GM04503 (cell line): ENCODE data around the gene PCDH9.
"Not testable (repeated sequence)": the region's sequence is repeated elsewhere in the genome, so short reads cannot be mapped to it uniquely, and the experiment has no call there.

Source experiments
- DNase-seq: peaks from one replicate; pipeline ENCODE4 v3.0.0-alpha.2; 2012; ENCODE audit warnings: low read depth

The PCDH9 gene

DNA sequence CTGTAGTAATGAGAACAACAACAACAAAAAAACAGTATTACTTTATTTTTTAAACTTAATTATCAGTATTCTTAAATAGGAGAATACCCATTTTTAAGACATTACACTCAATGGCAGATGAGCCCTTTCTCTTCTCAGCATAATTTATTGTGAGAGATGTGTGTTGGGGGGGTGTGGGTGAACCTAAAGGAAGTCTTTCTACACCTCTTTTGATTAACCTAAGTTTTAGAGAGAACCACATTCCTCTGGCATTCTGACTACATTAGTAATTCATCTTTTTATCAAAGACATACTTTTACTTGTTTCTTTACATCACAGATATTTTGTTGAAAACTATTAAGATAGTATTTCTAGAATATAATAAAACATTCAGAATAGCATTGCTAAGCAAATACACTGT lies 890.9 kb downstream of the PCDH9 start:
- DNase-seq: no peak

DNA sequence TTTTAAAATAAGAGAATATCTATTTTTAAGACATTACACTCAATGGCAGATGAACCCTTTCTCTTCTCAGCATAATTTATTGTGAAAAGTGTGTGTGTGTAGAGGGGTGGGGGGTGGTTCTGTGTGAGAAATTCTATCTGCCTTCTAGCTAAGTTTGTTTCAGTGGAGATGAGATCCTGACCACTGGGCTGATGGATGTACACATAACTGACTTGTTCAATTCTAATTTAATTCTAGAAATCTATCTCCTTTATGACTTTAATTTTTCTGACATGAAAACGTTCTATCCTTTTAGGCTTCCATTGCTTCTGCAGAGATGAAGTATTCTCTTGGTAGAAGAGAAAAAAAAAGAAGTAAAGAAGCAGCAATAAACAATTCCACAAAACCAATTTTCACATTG lies 891.6 kb downstream of the PCDH9 start:
- DNase-seq: no peak

DNA sequence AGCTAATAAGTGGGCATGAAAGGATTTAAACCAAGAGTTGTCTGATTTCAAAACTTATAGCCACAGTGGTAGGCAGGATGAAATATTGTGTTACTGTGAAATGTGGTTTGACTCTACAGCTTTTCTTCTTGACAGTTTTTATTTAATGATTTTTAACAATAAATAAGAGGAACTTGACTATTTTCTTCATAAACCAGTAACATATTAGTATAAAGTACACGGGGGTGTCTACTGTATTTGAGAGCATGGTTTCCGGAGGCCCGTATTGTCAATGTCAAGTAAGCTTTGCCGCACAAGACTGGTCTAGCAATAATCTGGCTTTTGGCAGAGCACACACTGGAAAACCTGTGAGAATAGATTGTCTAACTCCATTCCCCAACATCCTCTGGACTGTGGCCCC lies 894.5 kb downstream of the PCDH9 start:
- no peak for DNase-seq

DNA sequence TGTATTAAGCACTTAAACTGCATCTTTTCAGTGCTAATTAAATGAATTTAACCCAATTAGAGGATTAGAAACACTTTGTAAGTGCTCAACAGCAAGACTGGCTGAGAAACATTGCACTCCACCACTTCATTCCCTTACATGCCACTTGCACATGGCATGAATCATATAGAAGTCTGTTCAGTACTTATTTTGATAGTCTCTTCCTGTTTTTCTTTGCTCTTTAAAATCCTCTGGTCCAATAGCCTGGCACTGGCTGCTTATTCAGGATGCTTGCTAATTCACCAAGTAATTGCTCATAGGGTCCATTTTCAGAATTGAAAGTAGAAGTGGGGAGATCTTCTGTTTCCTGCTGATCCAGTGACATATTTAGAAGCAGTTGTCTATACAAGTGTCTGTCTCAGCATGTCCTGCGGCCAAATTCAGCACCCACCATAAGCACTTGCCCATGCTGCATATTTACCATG lies 900.1 kb downstream of the PCDH9 start:
- no peak for DNase-seq

DNA sequence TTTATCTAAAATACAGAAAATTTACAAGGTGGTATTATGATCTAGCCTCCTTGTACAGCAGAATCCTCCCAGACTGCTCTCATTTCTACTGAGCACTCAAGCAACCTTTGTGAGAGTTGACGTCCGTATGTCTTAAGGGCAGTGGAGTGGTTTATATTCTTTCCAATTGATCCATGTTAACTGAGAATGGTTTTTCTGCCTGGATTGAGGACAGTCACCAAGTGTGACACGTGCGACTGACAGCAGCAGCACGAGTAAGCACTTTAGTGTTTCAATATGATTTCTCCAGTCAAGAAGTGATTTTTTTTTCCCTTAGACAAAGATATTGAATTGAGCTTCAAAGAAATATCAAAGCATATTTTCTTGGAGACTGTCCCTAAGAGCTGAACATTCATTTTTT lies 901.7 kb downstream of the PCDH9 start:
- no peak for DNase-seq

DNA sequence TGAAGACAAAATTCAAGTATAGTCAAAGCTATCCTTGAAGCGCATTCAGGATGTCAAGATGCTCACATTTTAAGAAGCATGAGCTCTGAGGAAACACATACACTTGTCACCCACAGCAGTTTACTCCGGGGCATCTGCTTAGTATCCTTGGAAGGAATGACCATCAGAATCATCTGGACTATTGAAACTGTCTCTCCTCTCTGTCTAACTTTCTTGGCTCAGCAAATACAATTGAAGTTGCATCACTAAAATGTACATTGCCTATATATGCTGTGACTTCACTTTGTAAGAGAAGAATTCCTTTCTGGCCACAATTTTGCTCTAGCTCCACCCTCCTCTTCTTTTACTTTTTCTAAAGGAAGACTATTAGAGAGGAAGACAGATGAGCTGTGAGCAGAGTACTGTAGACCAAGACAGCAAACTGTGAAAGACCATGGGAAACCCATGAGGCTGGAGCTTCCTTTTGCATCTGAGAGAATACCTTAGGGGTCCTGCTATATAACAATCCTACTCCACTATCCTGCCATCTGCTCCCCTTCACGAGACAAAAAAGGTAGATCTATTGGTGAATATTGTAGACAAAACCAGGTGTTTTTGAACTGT lies 906.3 kb downstream of the PCDH9 start:
- DNase-seq: no peak

DNA sequence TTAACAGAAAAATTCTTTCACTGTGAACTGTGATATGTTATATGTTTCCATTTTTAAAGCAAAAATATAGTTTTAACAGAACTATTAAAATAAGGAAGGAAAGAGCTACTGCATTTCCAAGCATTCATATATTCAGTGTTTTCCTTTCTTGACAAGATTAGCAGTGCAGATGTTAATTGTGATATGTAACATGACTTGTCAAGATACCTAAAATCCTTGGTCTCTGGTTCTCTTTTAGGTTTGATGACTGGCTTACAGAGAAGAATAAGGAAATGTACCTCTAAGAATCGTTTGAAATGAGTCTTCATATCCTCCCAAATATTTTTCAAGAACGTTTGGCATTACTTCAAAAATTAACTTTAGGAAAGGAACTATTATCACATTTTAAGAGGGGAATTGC lies 907.2 kb downstream of the PCDH9 start:
- DNase-seq: no peak

DNA sequence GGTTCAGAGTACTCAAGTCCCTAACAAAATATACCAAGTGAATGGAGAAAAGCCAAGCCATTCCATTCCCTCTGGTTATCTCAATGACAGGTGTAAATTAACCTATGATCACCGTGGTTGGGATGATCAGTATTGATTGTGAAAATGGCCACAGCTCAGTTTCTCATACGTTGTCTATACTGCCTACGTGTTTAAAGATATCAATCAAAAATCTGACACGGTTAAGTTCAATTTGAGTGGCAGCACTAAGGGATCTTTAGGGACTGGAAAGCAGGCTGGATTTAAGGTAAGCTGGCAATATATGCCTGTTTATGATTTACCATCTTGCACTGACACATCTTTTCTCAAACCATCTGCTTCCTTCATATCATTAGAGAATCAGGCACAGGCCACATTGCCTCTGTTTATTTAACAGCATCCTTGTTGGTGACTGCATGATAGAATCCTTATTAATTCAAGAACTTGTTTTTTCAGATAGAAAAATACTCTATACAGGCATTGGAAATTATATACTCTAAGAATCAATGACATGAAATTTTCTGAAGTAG lies 907.9 kb downstream of the PCDH9 start:
- DNase-seq: no peak

DNA sequence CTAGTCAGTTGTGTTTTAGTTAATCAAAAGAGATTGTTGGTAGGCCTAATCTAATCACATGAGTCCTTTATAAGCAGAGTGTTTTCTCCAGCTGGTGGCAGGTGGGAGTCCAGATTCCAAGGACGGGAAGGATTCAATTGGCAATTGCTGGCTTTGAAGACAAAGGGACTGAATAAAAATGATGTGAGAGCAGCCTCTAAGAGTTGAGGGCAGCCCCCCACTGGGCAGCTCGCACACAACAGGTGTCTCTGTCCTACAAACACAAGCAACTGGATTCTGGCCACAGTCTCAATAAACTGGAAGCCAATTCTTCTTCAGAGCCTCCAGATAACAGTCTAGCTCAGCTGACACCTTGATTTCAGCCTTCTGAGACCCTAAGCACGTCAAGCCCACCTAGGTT lies 915.2 kb downstream of the PCDH9 start:
- DNase-seq: no peak

DNA sequence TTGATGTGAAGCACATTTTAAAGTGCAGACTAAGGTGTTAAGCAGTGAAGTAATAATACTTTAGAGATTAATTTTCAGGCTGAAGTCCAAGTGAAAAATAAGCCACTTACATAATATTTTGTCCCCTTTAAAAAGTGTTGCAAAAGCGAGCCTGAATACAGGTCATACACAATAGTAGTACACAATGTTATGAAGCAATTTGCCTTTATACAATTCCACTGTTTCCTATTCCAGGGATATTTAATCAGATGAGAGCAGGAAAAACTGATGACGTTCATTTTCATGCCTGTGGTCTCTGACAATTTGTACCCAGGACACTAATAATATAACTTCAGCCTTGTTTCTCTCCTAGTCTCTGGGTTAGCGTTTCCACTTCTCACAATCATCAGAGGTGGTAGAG lies 916.7 kb downstream of the PCDH9 start:
- no peak for DNase-seq

DNA sequence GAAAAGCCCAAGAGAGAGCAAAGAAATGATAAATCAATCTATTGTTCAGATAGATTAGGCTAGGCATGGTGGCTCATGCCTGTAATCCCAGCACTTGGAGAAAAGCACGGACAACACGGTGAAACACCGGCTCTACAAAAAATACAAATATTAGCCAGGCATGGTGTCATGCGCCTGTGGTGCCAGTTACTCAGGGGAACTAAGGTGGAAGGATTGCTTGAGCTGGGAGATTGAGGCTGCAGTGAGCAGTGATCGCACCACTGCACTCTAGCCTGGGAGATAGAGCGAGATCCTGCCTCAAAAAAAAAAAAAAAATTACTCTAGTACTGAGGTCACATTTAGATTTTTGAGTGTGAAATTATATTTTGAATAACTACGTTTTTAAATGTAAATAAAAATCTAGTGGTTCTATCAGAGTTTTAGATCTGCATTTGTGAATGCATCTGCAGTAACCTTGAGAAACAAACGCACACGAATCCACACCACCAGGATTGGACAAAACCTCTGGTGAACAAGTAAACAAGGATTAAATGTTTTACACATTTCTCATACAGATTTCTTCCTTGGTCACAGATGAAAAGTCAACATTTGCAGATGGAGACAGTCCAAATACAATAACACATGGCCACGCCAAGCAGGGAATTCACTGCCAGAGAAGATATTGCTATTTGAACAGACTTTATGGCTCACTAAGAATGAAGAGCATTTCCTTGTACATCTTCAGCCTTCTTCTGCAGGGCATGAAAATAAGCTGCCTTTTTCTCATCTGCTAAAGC lies 917.6 kb downstream of the PCDH9 start:
- DNase-seq: peak; percentile 19

DNA sequence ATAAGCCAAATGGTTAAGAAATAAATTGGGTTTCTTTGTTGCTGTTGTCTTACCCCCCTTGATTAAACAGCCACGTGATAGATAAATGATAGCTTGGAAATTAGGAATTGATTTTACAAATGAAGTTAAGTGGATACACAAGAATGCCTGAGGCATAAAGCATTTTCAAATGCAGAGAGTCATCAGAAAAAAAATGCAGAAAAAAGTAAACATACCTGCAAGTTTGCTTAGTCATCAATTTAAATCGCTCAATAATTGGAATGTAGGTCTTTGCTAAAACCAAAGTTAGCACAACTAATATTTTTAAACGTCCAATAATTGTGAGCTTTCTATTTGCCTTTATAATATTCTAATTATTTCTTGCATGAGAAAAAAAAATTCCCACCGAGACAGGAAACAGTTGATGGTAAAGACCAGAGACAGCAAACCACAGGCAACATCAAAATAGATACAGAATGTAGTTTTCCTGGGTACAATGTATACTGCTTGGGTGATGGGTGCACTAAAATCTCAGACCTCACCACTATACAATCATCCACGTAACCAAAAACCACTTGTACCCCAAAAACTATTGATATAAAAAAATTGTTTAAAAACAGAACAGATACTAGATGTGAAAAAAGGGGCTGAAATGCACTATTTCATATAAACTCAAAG lies 924.0 kb downstream of the PCDH9 start:
- DNase-seq: no peak

DNA sequence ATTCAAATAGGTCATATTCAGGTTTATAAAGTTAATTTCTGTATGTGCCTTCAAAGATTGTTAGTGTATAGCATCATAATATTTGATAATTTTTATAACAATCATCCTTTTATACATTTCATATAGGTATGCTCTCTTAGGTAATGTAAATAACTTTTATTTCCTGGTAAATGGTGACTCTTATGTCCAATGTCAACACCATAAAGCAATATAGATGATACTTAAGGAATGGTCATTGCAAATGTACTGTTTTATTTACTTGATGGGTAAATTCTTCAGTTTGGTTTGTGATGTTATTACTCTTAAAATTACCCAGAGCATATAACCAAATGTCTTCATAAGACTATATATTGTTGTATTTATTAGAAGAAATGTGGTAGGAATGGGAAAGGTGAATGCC lies 928.7 kb downstream of the PCDH9 start:
- DNase-seq: no peak

DNA sequence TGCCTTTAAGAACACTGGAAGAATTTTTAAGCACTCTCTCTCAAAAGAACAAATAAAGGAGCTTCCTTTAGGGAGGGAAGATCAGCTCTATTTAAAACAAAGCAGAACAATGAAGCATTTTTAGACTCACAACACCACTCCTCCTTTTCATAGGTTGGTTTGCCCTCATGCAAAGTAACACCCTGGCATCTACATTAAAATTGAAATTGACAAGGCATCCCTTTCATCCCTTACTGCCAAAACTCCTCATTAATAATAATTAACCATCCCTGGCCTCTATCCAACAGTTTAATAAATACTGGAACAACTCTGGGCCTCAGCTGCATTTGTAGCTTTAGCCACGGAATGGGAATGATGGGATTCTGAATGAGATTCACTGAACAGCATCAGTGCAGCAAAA lies 929.1 kb downstream of the PCDH9 start:
- no peak for DNase-seq

DNA sequence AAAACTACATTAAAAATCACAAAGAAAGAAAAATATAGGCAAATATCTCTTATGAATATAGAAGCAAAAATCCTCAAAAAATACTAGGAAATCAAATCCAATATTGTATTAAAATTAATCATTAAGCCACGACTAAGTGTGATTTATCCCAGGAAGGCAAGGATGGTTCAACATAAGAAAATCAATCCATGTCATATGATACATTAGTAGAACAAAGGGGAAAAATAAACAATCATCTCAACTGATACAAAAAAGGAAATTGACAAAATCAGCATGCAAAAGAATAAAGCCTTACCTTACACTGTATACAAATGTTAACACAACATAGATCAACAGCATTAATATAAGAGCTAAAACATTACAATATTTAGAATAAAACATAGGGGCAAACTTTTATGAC lies 933.3 kb downstream of the PCDH9 start:
- DNase-seq: no peak

DNA sequence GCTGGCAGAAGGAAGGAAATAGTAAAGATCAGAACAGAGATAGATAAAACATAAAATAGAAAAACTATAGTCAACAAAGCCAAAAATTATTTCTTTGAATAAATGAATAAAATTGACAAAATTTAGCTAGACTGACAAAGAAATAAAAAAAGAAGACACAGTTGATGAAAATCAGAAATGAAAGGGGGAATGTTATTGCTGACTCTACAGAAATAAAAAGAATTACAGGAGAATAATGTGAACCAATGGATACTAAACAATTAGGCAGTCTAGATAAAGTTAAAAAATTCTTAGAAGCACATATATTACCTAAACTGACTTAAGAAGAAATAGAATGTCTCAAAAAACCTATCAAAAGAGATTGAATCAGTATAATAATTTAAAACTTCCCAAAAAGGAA lies 933.8 kb downstream of the PCDH9 start:
- no peak for DNase-seq

DNA sequence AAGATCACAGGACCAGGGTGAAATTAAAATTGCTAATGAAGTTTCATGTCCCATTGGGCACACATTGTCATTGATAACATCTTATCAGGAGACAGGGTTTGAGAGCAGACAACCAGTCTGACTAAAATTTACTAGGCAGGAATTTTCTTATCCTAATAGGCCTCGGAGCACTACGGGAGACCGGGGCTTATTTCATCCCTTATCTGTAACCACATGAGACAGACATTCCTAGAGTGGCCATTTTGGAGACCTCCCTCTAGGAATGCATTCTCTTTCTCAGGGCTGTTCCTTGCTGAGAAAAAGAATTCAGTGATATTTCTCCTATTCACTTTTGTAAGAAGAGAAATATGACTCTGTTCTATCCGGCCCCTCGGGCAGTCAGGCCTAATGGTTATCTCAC lies 943.3 kb downstream of the PCDH9 start:
- not testable (repeated sequence) for DNase-seq

DNA sequence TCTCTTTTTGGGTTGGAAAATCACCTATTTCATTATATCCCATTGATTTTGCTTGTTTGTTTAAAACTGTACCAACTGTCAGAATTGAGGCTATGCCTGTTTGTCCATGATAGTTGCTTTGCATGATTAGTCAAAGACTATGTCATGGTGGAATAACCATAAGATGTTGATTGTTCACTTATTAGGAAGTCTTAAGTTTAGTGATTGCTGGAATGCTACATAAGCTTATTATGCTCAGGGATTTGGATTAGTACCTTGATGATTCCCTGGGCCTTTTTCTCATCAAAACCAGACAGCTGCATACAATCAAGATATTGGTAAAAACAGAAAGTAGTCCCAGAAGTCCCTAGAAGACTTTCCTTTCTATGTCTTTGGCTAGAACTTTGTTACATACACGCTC lies 954.7 kb downstream of the PCDH9 start:
- no peak for DNase-seq

DNA sequence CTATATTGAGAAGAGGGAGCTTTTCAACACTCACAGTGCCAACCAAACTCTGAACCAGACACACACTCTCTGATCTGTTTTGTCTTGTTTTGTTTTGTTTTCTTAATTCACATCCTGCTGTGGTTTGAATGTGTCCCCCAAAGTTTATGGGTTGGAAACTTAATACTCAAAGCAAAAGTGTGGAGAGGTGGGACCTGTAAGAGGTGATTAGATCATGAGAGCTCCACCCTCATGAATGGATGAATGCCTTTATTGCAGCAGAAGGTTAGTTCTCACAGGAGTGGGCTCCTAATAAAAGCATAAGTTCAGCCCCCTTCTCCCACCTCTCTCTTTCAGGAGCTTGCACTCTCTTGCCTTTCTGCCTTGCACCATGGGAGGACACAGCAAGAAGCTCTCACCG lies 957.1 kb downstream of the PCDH9 start:
- DNase-seq: no peak

DNA sequence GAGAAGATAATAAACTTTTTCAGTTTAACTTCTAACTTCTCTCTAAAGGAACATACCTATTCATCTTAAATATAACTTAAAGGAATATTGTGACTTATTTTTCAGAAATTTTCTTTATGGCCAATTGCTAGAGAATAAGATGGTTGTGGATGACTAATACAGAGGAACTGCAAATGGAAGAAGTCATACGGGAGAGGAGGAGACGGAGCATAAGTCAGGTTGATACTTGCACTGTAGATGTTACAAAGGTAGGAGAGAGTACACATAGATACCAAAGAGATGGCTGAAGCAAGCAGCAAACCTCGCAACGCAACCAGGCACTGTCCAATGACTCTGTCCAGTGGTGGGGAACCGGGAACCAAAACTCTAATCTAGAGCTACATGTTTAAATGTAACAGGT lies 963.4 kb downstream of the PCDH9 start:
- DNase-seq: no peak

DNA sequence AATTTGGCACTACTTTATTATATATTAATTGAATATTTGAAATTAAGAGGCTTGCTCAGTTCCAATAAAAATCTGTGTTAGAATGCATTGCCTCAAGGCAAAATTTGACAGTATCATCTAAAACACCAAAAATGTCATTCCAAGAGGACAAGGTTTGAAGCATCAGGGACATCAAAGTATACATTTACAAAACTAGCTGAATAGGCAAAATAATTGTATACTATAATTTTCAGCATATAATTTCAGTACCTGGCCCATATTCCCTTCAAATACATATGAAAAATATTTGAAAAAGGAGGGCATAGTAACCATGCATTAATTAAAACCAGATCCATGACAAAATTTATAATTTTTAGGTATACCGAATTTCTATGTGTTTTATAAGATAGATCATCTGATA lies 963.8 kb downstream of the PCDH9 start:
- DNase-seq: no peak

DNA sequence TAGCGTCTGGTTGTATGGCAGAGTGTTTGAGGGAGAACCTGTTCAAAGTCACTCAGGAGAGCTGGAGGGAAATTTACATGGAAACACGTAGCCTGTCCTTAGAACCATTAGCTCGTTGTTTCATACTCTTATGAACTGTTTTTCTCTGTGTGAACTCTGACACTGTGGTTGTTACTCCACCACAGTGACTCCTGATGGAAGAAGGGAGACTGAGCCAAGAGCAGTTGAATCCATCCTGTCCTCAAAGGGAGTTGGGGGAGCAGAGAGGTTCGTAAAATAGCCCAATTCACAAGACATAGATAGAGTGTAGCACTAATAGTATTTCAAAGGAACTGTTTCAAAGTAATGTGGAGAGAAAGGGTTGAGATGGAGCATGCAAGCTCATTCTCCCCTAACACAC lies 964.8 kb downstream of the PCDH9 start:
- no peak for DNase-seq

DNA sequence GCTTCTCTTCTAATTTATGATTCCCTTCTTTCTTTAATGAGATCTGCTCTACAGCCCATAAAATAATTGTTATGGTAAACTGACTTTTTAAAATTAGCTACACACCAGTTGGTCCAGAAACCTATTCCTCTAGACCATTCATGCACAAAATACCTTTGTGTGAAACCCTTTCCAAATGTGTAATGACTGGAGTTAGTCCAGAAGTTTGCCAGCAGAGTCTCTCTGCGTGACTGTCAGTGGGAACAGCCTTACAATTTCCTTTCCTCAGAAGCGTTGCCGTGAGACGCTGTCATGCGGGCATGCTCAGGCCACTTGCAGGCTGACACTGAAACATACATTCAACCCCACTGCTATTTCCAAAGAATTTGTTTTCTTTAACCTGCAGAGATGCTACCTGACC lies 965.2 kb downstream of the PCDH9 start:
- DNase-seq: no peak
